Lung (tissue), 12 donors: ENCODE data around the gene ZNF22. TPM values are rescaled to one million over a fixed set of nuclear protein-coding genes. Genes with fewer than 3 reads are reported as not detected.

ENCODE experiments used
- ATAC-seq: fragments of 200-7000 bp; cut with Tn5 transposase; one replicate; pipeline ENCODE4 v1.9.1; 2020; ENCODE audit warnings: moderate number of reproducible peaks; ENCODE audit not compliant: insufficient read depth, low FRiP score
- DNase-seq, 3 donors: peaks; one replicate each; pipeline ENCODE4 v3.0.0-alpha.2; 2013 to 2017
- H3K27ac ChIP-seq, 2 donors: one replicate each; pipeline ENCODE4 v1.5.1; 2013; ENCODE audit warnings: mild to moderate bottlenecking in 2 of 2, moderate library complexity in 2 of 2, control low read depth in 1 of 2, inconsistent platforms in 1 of 2, low read depth in 1 of 2, low read length in 1 of 2
- H3K27me3 ChIP-seq, 3 donors: one replicate each; pipeline ENCODE4 v1.5.1; 2013; ENCODE audit warnings: low read length in 2 of 3; ENCODE audit not compliant: control insufficient read depth in 3 of 3, insufficient read depth in 3 of 3
- H3K36me3 ChIP-seq, 4 donors: one replicate each; pipeline ENCODE4 v1.5.1; 2013; ENCODE audit warnings: low read length in 4 of 4, mild to moderate bottlenecking in 1 of 4, moderate library complexity in 1 of 4; ENCODE audit not compliant: control insufficient read depth in 4 of 4, insufficient read depth in 4 of 4
- H3K4me1 ChIP-seq, 5 donors: one replicate each; pipeline ENCODE4 v1.5.1; 2013; ENCODE audit warnings: low read length in 5 of 5, mild to moderate bottlenecking in 2 of 5, moderate library complexity in 1 of 5; ENCODE audit not compliant: control insufficient read depth in 5 of 5, insufficient read depth in 5 of 5
- H3K4me3 ChIP-seq: one replicate; pipeline ENCODE4 v1.5.1; 2013; ENCODE audit warnings: mild to moderate bottlenecking, control low read depth, moderate library complexity
- H3K9ac ChIP-seq, 2 donors: one replicate each; pipeline ENCODE4 v1.5.1; 2013; ENCODE audit warnings: low read length in 2 of 2, control low read depth in 1 of 2; ENCODE audit not compliant: insufficient read depth in 1 of 2
- H3K9me3 ChIP-seq, 4 donors: one replicate each; pipeline ENCODE4 v1.5.1; 2013; ENCODE audit warnings: low read length in 3 of 4, mild to moderate bottlenecking in 1 of 4, moderate library complexity in 1 of 4; ENCODE audit not compliant: control insufficient read depth in 4 of 4, insufficient read depth in 3 of 4
- WGBS, 2 donors: extraction: QIAGEN DNeasy Blood & Tissue Kit; methylation state at CpG; one replicate each; pipeline ENCODE4 v1.1.7; 2013; 5-methylcytosine and 5-hydroxymethylcytosine counted together
- polyA plus RNA-seq, 2 donors: library from polyadenylated mRNA; stranded (reverse); fragments of 200-250 nt; gene quantifications; one replicate each; pipeline ENCODE4 v1.2.1, GENCODE V29; 2013
- total RNA-seq, 2 donors: library from RNA; depleted of rRNA in 1 of 2; stranded (reverse); fragments of >200 nt in 1 of 2; gene quantifications; one replicate each; pipeline ENCODE4 v1.2.1, GENCODE V29; 2014 to 2021
- TF ChIP-seq, protein P1 (sequence below): IDR thresholded peaks from 2 replicates; pipeline ENCODE4 v1.5.1; 2012; ENCODE audit warnings: mild to moderate bottlenecking; ENCODE audit errors: control extremely low read depth, extremely low read depth
- donor health status: control.
- donor health status: control.
- donor health status: Bipolar disorder and iron deficiency.
- donor health status: healthy.
- donor health status: DM: yes; HTN: yes; CAD: no.

The ZNF22 gene
- total and polyA plus RNA-seq, 4 donors: 16.8 to 40.7 (median 18.2) TPM

DNA sequence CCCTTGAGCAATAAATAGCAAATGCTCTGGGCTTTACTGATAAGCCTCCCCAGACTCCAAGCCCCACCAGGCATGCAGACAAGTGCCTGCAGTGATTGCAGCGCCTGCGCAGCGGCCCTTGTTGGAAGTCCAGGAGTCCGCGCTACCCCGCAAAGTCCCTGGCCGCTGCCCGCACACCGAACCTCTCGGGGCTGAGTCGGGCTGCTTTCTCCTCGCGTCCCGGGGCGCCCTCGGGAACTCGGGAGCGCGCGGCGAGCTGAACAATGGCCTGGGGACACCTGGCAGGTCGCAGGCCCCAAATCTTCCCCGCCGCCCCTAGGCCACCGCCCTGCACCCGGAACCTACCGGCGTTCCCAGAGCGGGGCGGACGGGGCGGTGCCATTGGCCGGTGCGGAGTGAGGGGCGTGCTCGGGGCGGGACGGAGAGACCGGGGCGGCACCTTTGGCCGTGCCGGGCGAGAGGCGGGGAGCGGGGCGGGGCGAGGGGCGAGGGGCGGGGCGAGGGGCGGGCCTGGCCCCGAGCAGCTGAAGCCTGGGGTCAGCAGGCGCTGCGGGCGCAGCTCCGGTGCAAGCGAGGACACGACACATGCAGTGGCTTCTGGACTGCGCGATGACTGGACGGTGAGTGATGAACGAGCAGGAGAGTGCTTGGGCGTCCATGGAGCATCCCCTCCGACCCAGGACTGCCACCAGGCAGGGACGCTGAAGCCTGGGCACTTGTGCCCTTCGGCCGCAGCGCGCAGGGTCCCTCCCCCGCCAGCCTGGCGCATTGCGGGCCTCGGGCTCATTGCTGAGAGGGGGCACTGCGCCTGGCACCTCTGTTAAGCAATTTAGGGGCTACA, 41.3 kb upstream of the ZNF22 start, which contains the start of gene RASSF4:
TSS of gene RASSF4 (plus strand) at position 556 of the 841 bp plus-strand sequence. CDS start 10,401 bp downstream, outside the sequence.
- DNase-seq (peak; percentile 86 to 90 (median 87)), ATAC-seq (peak; percentile 97)
- no peaks in the 10 kb centered on the region for H3K9me3 ChIP-seq
- H3K4me3 ChIP-seq: peak within 1 kb of the TSS; percentile 65
- H3K4me1 ChIP-seq: peaks cover 5 to 30% (median 16%) of the 10 kb centered on the region in 5 donors
- peak within 1 kb of the TSS in 1 of 2 donors; percentile 63 for H3K9ac ChIP-seq
- WGBS, 2 donors: 1% methylated on average over 52 to 74 of the region's 74 CpGs
- peak within 1 kb of the TSS; percentile 99 for H3K27ac ChIP-seq
- no peaks in the 10 kb centered on the region for H3K27me3 ChIP-seq
- peaks cover 0 to 3% (median under 1%) of the 10 kb centered on the region in 4 donors for H3K36me3 ChIP-seq
- TF ChIP-seq, protein P1, sequence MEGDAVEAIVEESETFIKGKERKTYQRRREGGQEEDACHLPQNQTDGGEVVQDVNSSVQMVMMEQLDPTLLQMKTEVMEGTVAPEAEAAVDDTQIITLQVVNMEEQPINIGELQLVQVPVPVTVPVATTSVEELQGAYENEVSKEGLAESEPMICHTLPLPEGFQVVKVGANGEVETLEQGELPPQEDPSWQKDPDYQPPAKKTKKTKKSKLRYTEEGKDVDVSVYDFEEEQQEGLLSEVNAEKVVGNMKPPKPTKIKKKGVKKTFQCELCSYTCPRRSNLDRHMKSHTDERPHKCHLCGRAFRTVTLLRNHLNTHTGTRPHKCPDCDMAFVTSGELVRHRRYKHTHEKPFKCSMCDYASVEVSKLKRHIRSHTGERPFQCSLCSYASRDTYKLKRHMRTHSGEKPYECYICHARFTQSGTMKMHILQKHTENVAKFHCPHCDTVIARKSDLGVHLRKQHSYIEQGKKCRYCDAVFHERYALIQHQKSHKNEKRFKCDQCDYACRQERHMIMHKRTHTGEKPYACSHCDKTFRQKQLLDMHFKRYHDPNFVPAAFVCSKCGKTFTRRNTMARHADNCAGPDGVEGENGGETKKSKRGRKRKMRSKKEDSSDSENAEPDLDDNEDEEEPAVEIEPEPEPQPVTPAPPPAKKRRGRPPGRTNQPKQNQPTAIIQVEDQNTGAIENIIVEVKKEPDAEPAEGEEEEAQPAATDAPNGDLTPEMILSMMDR: no peak

DNA sequence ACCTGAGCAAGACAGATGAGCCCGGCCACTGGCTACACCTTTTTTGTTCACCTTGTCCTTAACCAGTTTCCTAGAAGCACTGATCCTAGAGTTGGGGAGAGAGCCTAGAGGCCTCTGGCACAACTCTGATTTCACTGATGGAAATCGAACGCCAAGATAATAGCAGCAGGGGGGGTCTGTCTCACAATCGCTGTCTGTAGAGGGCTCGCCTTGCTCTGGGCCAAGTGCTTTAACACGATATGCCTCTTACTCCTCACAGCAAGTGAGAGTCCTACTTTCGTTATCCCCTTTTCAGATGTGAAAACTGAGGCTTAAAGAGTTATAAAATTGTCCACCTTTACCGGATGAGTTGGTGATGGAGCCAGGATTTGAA, 40.6 kb upstream of the ZNF22 start:
- Histone ChIP-seq H3K27me3 (no peaks in the 10 kb centered on the region), H3K4me3 (peak overlapping the region; percentile 60), H3K36me3 (peaks cover 0 to 3% (median under 1%) of the 10 kb centered on the region in 4 donors), H3K27ac (peak overlapping the region; percentile 76 to 99), H3K4me1 (peaks cover 9 to 31% (median 21%) of the 10 kb centered on the region in 5 donors), H3K9ac (no peak overlapping the region), H3K9me3 (no peaks in the 10 kb centered on the region)
- WGBS, 2 donors: 40 to 58% methylated on average over 8 of the region's 8 CpGs
- no peak for DNase-seq
- ATAC-seq: no peak
- TF ChIP-seq, protein P1: no peak

DNA sequence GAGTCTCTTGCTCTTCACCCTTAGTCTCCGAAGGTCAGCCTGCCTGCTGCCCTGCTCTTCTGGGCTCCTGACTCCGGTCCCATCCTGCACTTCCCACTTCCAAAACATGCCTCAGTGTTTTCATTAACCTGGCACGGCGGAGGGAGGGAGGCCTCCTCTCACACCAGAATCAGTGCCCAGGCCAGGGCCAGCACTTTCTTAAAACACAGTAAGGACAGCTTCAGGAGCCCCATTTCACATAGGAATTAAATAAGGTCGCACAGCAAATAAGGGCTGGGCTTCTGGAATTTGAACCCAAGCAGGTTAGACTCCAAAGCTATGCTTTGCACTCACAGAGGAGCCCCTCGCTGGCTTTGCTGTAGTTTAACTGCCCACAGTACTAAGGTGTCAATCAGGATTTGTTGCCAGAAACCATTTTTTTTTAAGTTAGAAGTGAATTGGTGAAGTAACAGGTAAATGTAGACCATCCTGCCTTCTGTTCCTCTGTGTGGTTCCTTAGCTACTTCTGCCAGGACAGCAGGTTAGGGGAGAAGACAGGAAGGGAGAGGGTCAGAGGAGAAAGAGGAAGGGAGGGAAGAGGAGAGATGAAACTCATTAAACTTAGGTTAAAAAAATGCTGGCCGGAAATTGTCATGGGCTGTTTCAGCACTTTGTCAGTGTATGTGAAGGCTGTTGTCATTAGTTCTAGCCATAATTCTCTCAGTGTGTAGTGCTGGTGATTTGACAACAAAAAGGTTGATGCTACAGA, 40.1 kb upstream of the ZNF22 start:
- H3K27ac ChIP-seq: peak overlapping the region in 1 of 2 donors; percentile 99
- TF ChIP-seq, protein P1: no peak
- ATAC-seq (no peak), DNase-seq (no peak)
- H3K36me3 ChIP-seq: peaks cover 0 to 3% (median under 1%) of the 10 kb centered on the region in 4 donors
- H3K9me3 ChIP-seq: no peaks in the 10 kb centered on the region
- H3K4me1 ChIP-seq: peaks cover 9 to 31% (median 24%) of the 10 kb centered on the region in 5 donors
- WGBS, 2 donors: 72 to 73% methylated on average over 7 of the region's 7 CpGs
- no peak overlapping the region for H3K9ac ChIP-seq
- H3K27me3 ChIP-seq: no peaks in the 10 kb centered on the region
- H3K4me3 ChIP-seq: peak overlapping the region; percentile 60
